HUES64 (cell line): ENCODE measurements around the gene PSKH1.
A peak's percentile ranks its signal among the peaks of the same experiment; 100 is the strongest.
"Not testable (repeated sequence)": the region's sequence is repeated elsewhere in the genome, so short reads cannot be mapped to it uniquely, and the experiment has no call there.

Source experiments
- H3K27ac ChIP-seq: 2 replicates; pipeline ENCODE4 v1.7.0; 2013; ENCODE audit warnings: low read depth, low read length, inconsistent platforms
- H3K27me3 ChIP-seq: 2 replicates; pipeline ENCODE4 v1.6.1; 2013; ENCODE audit warnings: mild to moderate bottlenecking, low read length; ENCODE audit not compliant: insufficient read depth
- H3K36me3 ChIP-seq: 2 replicates; pipeline ENCODE4 v1.6.1; 2013; ENCODE audit warnings: mild to moderate bottlenecking, low read length; ENCODE audit not compliant: insufficient read depth
- H3K4me1 ChIP-seq: 2 replicates; pipeline ENCODE4 v1.6.1; 2013; ENCODE audit warnings: mild to moderate bottlenecking, low read length, moderate library complexity; ENCODE audit not compliant: insufficient read depth
- H3K4me3 ChIP-seq: 2 replicates; pipeline ENCODE4 v1.5.1; 2013; ENCODE audit warnings: mild to moderate bottlenecking, low read length, moderate library complexity
- H3K9ac ChIP-seq: 2 replicates; pipeline ENCODE4 v1.6.1; 2013; ENCODE audit warnings: mild to moderate bottlenecking, low read depth, low read length
- H3K9me3 ChIP-seq: 2 replicates; pipeline ENCODE4 v1.6.1; 2013; ENCODE audit warnings: low read depth, low read length; ENCODE audit not compliant: insufficient read depth
- WGBS: fragments of 150-250, 120-280 bp; methylation state at CpG from one replicate; pipeline ENCODE4 v1.1.7; 2013; ENCODE audit warnings: missing lambda C conversion rate; 5-methylcytosine and 5-hydroxymethylcytosine counted together

PSKH1 gene

DNA sequence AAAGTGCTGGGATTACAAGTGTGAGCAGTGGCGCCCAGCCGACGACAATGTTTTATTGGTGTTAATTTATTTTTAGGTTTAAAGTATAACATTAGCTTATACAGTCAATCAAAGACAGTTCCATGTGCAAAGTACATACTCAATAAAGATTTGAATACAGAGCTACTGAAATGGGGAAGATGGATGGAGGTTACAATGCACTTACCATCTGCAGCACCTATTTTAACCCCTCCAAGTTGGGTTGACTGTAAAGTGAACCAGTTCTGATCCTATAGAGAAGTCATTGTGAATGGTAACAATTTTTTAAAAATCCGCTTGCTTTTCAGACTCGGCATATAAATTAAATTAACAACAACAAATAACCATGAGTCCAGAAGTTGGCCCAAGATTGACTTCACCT, 679 bp upstream of the PSKH1 start:
- H3K27me3 ChIP-seq, result no peaks in the 10 kb centered on the region
- WGBS, result 70% methylated on average over 3 of the region's 5 CpGs
- peaks cover 12% of the 10 kb centered on the region; the same call in 1 of the 2 replicates for H3K4me1 ChIP-seq
- H3K27ac ChIP-seq, result peak overlapping the region; percentile 17; the same call in 1 of the 2 replicates
- no peaks in the 10 kb centered on the region for H3K36me3 ChIP-seq
- peak overlapping the region; percentile 61 for H3K4me3 ChIP-seq
- no peaks in the 10 kb centered on the region for H3K9me3 ChIP-seq
- H3K9ac ChIP-seq, result peak overlapping the region; percentile 55

DNA sequence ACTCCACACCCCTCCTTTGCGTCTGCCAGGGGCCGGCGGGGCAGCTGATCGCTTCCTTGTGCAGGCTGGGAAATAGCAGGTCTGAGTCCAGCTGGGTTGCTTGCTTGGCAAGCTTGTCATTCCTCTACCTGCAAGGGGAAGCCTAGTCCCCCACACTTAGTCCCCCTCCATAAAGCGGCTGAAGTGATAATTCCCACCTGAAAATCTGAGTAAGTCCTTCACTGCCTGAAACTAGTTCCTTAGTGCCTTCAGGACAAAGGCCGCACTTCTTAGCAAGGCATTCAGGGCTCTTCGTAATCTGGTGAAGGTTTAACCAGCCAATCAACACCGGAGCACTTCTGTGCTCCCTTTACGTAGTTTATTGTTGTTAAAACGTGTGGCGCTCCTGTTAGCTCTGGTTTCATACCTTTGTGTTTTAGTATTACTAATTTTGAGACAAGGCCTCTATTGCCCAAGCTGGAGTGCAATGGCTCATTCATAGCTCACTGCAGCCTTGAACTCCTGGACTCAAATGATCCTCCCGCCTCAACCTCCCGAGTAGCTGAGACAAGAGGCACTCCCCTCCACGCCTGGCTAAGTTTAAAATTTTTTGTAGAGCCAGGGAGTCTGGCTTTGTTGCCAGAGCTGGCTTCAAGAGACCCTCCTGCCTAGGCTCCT, 817 bp downstream of the PSKH1 start:
- H3K27ac ChIP-seq, result peak overlapping the region; percentile 90
- 40% methylated on average over 14 of the region's 14 CpGs for WGBS

DNA sequence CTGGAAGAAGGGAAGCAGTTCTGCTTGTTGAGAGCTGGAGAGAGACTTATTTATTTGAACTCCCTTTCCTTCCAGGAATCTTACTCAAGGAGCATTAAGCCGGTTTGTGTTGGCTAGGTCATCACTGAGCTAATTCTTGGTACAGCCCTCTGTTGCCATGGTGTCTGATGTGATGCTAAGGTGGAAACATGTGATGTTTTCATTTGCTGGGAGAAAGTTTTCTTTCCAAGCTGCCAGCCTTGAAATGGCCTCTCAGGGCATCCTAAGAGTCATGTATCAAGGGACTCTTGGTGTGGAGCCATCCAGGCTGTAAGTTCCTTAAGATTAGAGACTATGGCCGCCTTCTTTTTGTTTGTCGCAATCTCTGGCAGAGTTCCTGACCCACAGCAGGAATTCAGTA, 4.2 kb downstream of the PSKH1 start:
- Histone ChIP-seq H3K27ac (no peak overlapping the region), H3K36me3 (no peaks in the 10 kb centered on the region), H3K4me3 (no peak overlapping the region), H3K9me3 (no peaks in the 10 kb centered on the region), H3K9ac (no peak overlapping the region), H3K27me3 (no peaks in the 10 kb centered on the region), H3K4me1 (peaks cover 12% of the 10 kb centered on the region; the same call in 1 of the 2 replicates)
- 94% methylated on average over 3 of the region's 3 CpGs for WGBS

More for the DNA sequence above, 817 bp downstream of the PSKH1 start:
- H3K9ac ChIP-seq, result peak overlapping the region; percentile 99
- peaks cover 12% of the 10 kb centered on the region; the same call in 1 of the 2 replicates for H3K4me1 ChIP-seq
- H3K27me3 ChIP-seq, result no peaks in the 10 kb centered on the region
- H3K4me3 ChIP-seq, result peak overlapping the region; percentile 100
- no peaks in the 10 kb centered on the region for H3K36me3 ChIP-seq
- H3K9me3 ChIP-seq, result no peaks in the 10 kb centered on the region

DNA sequence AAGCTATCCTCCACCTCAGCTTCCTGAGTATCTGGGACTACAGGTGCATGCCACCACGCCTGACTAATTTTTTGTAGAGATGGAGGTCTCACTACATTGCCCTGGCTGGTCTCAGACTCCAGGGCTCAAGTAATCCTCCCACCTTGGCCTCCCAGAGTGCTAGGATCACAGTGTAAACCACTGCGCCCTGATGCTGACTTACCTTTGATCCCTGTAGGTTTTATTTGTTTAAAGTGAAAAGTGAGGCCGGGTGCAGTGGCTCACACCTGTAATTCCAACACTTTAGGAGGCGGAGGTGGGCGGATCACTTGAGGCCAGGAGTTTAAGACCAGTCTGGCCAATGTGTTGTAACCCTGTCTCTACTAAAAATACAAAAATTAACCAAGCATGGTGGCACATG, 8.7 kb downstream of the PSKH1 start:
- Histone ChIP-seq H3K27me3 (no peaks in the 10 kb centered on the region), H3K36me3 (no peaks in the 10 kb centered on the region), H3K9me3 (no peaks in the 10 kb centered on the region), H3K9ac (no peak overlapping the region), H3K27ac (no peak overlapping the region), H3K4me3 (no peak overlapping the region), H3K4me1 (no peaks in the 10 kb centered on the region)
- WGBS, result 96% methylated on average over 5 of the region's 5 CpGs

DNA sequence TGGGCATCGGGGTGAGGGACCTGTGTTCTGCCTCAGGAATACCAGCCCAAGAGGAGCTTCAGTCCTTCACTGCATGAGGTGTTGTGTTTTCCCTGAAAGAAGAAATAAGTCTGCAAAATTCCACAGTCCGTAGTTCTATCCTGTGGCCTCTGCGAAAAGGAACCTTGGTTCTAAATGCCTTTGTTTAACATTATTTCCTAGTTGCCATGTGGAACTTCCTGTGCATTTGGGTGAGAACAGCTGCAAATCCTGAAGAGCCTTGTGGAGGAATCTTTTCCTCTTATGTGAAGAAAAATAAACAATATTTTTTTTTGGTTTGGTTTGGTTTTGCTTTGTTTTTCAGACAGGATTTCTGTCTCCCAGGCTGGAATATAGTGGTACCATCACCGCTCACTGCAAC, 9.8 kb downstream of the PSKH1 start:
- Histone ChIP-seq H3K4me1 (no peaks in the 10 kb centered on the region), H3K4me3 (no peak overlapping the region), H3K36me3 (no peaks in the 10 kb centered on the region), H3K9me3 (no peaks in the 10 kb centered on the region), H3K27me3 (no peaks in the 10 kb centered on the region), H3K9ac (no peak overlapping the region), H3K27ac (no peak overlapping the region)
- 92% methylated on average over 4 of the region's 4 CpGs for whole genome bisulfite sequencing

DNA sequence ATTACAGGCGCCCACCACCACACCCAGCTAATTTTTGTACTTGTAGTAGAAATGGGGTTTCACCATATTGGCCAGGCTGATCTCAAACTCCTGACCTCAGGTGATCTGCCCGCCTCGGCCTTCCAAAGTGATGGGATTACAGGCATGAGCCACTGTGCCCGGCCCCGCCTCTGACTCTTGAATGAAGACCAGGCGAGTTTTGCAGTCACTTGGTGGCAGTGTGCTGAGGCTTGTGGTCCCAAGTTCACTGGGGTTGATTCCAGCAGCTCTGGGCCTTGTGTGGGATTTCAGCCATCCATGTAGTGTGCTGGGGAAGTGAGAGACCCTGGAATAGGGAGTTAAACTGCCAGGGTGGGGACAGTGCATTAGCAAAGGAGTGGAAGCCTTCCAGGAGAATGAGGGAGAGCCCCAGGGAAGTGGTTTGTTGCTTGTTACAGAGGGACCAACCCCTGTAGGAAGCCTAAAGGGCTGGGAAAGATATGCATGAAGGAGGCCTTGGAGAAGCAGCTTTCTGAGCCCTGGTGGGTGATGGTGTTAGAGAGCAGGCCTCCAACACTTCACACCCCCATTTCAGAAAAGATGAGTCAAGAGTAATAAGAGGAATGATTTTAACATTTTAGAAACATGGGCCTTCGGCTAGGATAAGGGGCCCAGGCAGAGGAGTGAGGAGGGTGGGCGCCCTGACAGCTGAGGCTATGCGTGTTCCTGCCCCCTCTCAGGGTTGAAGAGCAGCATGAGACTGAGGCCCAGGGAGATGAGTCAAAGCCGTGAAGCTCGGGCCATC, 14.5 kb downstream of the PSKH1 start:
- H3K9ac ChIP-seq, result no peak overlapping the region
- H3K36me3 ChIP-seq, result peaks cover 26% of the 10 kb centered on the region
- H3K4me1 ChIP-seq, result no peaks in the 10 kb centered on the region
- no peak overlapping the region for H3K27ac ChIP-seq
- H3K27me3 ChIP-seq, result no peaks in the 10 kb centered on the region
- no peak overlapping the region for H3K4me3 ChIP-seq
- no peaks in the 10 kb centered on the region for H3K9me3 ChIP-seq
- 92% methylated on average over 11 of the region's 11 CpGs for WGBS

DNA sequence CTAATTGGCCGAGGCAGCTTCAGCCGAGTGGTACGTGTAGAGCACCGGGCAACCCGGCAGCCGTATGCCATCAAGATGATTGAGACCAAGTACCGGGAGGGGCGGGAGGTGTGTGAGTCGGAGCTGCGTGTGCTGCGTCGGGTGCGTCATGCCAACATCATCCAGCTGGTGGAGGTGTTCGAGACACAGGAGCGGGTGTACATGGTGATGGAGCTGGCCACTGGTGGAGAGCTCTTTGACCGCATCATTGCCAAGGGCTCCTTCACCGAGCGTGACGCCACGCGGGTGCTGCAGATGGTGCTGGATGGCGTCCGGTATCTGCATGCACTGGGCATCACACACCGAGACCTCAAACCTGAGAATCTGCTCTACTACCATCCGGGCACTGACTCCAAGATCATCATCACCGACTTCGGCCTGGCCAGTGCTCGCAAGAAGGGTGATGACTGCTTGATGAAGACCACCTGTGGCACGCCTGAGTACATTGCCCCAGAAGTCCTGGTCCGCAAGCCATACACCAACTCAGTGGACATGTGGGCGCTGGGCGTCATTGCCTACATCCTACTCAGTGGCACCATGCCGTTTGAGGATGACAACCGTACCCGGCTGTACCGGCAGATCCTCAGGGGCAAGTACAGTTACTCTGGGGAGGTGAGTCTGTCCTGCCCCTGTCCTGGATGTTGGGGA, 16.1 kb downstream of the PSKH1 start:
- Histone ChIP-seq H3K9ac (no peak overlapping the region), H3K4me3 (no peak overlapping the region), H3K36me3 (peaks cover 26% of the 10 kb centered on the region), H3K4me1 (no peaks in the 10 kb centered on the region), H3K9me3 (no peaks in the 10 kb centered on the region), H3K27ac (no peak overlapping the region), H3K27me3 (no peaks in the 10 kb centered on the region)
- WGBS, result 97% methylated on average over 36 of the region's 36 CpGs

DNA sequence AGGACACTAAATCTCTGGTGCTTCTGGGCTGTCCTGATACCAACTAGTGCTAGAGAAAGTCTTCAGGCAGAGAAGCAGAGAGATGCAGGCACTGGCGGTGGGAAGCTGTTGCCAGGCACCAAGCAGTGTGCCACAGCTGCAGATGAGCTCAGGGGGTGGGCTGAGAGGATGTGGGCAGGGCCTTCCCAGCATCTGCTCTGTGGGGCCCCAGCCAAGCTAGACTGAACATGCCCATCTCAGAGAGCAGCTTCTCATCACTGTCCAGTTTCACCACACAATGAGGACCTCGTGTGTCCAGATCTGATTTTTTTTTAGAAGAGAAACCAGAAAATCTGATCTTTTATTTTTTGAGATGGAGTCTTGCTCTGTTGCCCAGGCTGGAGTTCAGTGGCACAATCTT, 17.1 kb downstream of the PSKH1 start:
- H3K9me3 ChIP-seq, result no peaks in the 10 kb centered on the region
- no peaks in the 10 kb centered on the region for H3K27me3 ChIP-seq
- H3K4me1 ChIP-seq, result peaks cover 6% of the 10 kb centered on the region
- no peak overlapping the region for H3K9ac ChIP-seq
- H3K4me3 ChIP-seq, result no peak overlapping the region
- no peak overlapping the region for H3K27ac ChIP-seq
- peaks cover 26% of the 10 kb centered on the region for H3K36me3 ChIP-seq
- 91% methylated on average over 2 of the region's 2 CpGs for WGBS

DNA sequence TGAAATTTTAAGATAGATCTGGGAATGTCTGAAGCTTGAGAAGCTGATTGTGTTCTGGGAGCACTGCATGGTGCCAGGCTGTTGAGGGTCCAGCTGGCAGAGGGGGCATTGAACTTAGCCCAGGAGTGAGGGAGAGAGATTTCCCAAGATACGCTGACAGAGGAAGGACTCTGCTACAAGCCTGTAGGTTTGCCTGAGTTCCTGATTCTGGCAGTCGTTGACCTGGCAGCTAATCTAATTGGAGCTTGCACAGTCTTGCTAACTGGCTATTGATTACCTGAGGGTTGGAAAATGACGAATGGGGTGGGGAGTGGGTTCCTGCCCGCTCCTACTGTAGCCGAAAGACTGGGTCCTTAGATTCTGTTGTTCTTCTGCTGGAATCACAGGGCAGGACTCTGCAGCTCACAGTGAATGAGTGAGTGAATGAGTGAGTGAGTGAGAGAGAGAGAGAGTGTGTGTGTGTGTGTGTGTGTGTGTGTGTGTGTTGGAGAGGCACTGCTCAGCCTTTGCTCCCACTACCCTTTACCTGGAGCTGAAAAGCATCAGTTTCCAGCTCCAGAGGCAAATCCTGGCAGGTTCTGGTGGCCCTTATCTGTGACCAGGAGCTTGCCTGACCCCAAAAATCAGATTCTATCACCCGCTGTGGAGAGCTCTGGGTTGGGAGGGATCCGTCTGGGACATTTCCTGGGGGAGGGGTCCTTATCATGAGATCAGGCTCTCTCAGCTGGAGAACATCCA, 21.9 kb downstream of the PSKH1 start:
- WGBS, result 73% methylated on average over 6 of the region's 7 CpGs
- H3K4me1 ChIP-seq, result peaks cover 14% of the 10 kb centered on the region
- H3K4me3 ChIP-seq, result no peak overlapping the region
- peak overlapping the region; percentile 3; the same call in 1 of the 2 replicates for H3K9ac ChIP-seq
- peaks cover 19% of the 10 kb centered on the region for H3K36me3 ChIP-seq
- H3K9me3 ChIP-seq, result no peaks in the 10 kb centered on the region
- H3K27ac ChIP-seq, result no peak overlapping the region
- H3K27me3 ChIP-seq, result no peaks in the 10 kb centered on the region

DNA sequence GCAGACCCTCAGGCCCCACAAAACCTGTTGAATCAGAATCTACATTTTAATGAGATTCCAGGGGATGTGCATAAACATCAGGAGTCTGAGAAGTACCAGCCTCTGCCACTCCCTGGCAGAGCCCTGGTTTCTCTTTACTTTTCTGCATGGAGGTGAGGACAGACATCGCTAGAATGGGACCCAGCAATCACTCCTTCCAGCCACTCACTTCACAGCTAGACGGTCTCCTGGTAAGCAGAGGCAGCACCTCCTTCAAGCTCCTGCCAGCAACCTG, 22.4 kb downstream of the PSKH1 start:
- WGBS, result no CpG with 5 or more reads among the region's 2 CpGs
- Histone ChIP-seq H3K4me1 (peaks cover 14% of the 10 kb centered on the region), H3K36me3 (peaks cover 17% of the 10 kb centered on the region)
- not testable (repeated sequence) for H3K4me3 ChIP-seq, H3K27me3 ChIP-seq, H3K9me3 ChIP-seq, H3K9ac ChIP-seq, H3K27ac ChIP-seq
